ENCODE results near the gene SLC33A1.
A peak's percentile ranks its signal among the peaks of the same experiment; 100 is the strongest.

The SLC33A1 gene

DNA sequence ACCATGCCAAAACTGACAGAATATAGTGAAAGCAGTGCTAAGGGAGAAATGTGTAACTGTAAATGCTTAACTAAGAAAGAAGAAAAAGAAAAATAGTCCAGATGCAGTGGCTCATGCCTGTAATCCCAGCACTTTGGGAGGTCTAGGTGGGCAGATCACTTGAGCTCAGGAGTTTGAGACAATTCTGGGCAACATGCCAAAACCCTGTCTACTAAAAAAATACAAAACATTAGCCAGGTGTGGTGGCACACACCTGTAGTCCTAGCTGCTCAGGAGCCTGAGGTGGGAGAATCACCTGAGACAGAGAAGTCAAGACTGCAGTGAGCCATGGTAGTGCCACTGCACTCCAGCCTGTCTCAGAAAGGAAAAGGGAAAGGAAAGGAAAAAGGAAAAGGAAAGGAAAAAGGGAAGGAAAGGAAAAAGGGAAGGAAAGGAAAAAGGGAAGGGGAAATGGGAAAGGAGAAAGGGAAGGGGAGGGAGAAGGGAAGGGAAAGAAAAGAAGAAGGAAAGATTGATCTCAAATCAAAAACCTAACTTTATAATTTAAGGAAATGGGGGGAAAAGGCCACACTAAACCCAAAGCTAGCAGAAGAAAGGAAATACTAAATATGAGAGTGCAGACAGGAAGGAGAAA is 68.4 kb downstream of the SLC33A1 start:
- peak; percentile 74 for DNase-seq

DNA sequence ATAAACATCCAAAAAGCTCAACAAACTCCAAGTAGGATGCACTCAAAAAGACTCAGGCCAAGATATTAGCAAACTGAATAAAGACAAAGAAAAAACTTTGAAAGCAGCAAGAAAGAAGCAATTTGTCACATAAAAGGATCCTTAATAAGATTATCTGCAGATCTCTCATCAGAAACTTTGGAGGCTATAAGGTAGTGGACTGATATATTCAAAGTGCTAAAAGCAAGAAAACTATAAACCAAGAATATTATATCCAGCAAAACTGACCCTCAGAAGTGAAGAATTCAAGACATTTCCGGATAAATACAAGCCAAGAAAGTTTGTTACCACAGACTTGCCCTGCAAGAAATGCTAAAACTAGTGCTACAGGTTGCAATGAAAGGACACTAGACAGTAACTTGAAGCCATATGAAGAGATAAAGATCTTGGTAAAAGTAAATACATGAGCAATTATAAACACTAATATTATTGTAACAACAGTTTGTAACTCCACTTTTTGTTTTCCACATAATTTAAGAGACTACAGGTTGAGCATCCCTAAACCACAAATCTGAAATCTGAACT is 71.8 kb downstream of the SLC33A1 start:
- DNase-seq, result no peak

DNA sequence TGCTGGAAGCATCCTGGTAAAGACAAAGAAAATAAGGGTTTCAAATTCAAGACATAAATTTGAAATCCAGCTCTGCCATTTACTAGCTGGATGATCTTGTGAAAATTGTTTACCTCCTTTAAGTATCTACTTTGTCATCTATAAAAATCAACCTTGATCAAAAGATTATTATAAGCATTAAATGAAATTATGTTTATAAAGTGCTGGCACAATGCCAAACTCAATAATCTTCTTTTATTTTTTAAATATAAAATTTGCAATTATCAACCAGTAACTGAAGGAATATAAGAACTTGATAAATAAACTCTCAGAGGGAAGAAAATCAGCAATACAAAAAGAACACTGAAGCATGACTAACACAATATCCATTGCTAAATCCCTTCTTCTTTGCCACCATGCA is 73.9 kb downstream of the SLC33A1 start:
- DNase-seq, result no peak

DNA sequence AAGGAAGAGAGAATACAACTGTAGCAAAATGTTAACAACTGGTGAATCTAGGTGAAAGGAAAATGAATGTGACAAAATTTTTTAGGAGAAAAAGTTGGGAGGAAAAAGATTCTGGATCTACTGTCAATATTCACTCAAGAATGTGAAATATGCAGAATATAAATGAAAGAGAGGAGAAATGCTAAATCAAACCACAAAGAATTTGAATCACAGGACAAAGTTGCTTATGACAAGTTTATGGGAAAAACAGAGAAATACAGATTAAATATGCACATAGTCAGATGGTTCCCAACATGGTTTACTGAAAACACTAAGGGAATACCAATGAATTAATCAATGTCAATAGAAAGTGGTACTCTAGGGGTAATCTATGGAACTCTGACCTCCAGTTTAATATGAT is 75.8 kb downstream of the SLC33A1 start:
- DNase-seq, result no peak

DNA sequence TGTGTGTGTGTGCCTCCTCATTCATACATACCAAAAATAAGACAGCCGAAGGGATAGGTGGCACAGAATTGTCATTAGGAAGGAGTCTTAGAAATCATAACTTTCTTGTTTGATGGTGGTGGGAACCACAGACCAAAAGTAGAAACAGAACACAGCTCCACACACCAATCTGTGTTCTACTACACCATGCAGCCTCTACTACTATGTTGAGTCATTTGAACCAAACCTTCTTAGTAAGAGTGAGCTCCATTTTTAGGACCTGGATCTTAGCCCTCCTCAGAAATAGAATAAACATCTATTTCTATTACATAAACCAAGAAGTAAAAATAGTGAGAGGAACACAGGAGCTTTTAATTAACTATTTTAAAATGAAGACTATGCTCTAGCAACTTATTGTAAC is 81.4 kb downstream of the SLC33A1 start:
- DNase-seq, result no peak

DNA sequence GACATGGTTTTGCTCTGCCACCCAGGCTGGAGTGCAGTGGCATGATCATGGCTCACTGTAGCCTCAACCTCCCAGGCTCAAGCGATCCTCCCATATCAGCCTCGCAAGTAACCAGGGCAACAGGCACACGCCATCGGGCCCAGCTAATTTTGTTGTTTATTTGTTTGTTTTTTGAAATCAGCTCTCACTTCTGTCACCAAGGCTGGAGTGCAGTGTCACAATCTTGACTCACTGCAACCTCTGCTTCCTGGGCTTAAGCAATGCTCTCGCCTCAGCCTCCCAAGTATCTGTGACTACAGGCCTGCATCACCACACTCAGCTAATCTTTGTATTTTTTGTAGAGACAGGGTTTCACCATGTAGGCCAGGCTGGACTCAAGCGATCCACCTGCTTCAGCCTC is 83.1 kb downstream of the SLC33A1 start:
- no peak for DNase-seq

Measured in NCI-H69 (cell line).